ENCODE data around the gene FAM241B.

Gene FAM241B

GRCh38 chr10:69634759-69635425, 4.8 kb downstream of the FAM241B start:
- no peak for DNase-seq (ENCODE audit: low spot score)

GRCh38 chr10:69635428-69636272, 5.6 kb downstream of the FAM241B start:
- no peak for DNase-seq (ENCODE audit: low spot score)

- DNase-seq (ENCODE audit: low spot score) = no peak
Observed at GRCh38 chr10:69636273-69636575, 6.2 kb downstream of the FAM241B start.

GRCh38 chr10:69636626-69637605, 6.9 kb downstream of the FAM241B start:
- no peak for DNase-seq (ENCODE audit: low spot score)

GRCh38 chr10:69638642-69639041, 8.6 kb downstream of the FAM241B start:
- no peak for DNase-seq (ENCODE audit: low spot score)

GRCh38 chr10:69639291-69640195, 9.5 kb downstream of the FAM241B start:
- DNase-seq (ENCODE audit: low spot score) = peak; percentile 64

- no peak for DNase-seq (ENCODE audit: low spot score)
Observed at GRCh38 chr10:69640196-69640980, 10.3 kb downstream of the FAM241B start.

DNA sequence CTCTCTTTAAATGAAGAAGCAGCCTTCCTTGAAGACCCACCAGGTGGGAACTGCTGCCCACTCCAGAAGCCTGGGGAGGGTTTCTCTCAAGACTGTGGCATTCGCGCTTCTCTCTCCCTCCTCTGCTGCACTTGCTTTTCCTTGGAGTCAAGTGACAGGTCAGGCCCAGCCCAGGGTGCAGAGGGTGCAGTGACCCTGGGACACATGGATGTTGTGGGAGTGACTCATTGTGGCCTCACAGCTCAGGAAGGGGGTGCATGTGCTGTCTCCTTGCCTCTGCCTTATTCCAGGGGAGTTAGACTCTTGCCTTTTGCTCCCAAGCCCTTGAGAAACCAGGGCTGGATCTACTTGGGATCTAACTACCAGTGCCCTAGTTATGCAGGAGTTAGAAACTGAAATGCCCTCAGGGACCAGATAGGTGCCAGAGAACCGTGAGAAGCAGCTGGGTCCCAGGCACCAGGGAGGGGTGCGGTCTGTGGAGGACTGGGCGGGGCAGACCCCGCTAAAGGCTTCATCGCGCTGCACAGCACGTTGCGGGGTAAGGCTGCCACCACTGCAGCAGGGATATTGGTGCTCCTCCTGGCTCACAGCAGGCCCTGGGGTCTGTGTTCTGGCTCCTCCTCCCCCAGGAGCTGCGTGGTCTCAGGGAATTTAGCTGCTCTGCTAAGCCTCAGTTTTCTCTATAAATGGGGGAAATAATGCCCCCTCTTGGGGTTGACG, 11.4 kb downstream of the FAM241B start:
- DNase-seq (ENCODE audit: low spot score) = no peak

DNA sequence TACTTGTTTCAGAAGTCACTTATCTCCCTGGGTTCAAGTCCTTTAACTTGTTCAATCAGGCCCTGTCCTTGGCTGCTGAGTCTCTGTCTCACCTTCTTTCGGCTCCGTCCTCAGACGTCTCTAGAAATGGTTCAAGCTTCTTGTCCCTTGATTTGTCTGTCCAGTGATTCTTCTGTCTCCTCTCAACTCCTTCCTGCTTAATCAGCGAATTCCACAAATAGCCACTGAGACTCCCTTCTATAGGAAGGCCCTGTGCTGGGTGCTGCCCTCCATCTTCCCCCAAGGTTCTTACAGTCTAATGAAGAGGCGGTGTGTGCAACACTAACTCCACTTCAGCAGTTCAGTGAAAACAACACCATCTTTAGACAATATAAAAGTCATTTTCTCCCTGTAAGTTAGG, 12.7 kb downstream of the FAM241B start:
- DNase-seq (ENCODE audit: low spot score) = no peak

DNA sequence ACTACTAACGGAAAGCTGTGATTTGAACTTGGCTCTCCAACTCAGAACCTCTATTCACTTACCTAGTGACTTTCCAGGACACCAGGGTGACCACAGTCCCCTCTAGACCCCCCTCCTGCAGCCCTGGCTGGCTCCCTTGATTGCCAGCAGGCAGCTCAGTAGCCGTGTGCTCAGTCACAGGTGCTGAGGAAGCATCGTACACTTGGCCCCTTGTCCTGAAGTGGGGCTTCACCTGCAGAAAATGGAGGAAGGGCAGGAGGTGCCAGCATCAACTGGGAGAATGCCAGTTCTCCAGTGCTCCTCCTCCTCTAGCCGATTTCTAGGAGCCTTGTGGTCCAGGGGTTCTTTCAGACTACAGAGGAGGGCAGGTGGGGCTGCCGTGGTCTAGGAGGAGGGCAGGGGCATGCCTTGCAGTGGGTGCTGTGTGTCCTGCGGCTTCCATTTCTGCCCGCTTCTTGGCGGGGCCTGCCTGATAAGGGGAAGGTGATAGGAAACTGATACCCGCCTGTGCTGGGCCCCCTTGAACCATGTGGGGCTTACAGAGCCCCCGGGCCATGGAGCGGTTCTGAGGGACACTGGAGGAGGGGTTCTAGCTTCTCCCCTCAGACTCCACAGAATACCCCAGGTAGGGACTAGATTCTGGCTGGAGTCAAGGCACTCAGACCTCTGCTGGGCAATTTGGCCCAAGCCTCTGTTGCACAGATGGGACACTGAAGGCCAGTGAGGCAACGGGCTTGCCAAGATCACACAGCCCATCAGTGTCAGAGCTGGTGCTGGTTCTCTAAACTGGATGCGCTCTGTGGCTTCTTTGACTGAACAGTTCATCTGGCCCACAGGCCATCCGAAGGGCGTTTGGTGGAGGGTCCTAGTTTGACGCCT, 14.0 kb downstream of the FAM241B start:
- DNase-seq (ENCODE audit: low spot score) = no peak

- peak; percentile 55 for DNase-seq (ENCODE audit: low spot score)
Observed at GRCh38 chr10:69644658-69645295, 14.7 kb downstream of the FAM241B start.

DNA sequence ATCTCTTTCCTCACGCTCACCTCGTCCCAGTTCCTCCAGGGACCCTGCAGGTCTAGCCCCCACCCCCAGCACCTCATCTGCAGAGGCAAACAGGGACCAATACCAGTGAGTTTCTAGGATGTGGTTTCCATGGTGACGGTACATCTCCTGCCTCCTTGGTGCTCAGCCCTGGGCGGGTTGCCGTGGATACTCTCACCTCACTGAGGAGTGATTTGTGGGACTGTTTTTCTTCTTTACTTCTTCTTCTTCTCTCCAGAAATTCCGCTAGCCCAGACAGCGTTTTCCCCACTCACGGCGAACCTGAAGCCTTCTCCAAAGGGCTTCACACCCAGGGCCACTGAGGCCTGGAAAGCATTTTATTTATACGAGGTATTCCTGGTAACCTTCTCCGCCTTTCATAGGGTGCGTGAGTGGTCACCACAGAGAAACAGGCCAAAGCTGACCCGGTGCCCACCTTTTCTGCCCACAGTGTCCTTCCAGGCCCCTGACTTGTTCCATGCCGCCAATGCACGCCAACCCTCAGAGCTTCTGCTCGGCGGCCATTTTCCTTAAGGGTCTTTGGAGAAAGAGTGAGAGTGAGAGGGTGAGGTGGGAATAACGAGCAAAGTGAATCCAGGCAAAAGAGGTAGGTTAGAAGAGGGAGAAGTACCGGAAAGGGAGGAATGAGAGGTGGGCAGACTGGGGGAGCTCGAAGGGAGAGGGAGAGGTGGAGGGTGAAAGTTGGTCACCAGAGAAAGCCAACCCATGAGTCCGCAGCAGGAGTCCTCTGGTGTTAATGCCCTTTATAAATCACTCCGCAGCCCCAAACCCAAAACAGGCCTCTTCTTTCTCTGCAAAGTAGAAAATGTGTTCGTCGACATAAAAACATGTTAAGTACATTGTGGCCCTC, 15.5 kb downstream of the FAM241B start:
- no peak for DNase-seq (ENCODE audit: low spot score)

- DNase-seq (ENCODE audit: low spot score) = no peak
Observed at GRCh38 chr10:69646185-69647060, 16.4 kb downstream of the FAM241B start.

GRCh38 chr10:69647126-69647525, 17.1 kb downstream of the FAM241B start:
- no peak for DNase-seq (ENCODE audit: low spot score)

- DNase-seq (ENCODE audit: low spot score) = no peak
Observed at GRCh38 chr10:69647819-69648218, 17.8 kb downstream of the FAM241B start.

DNA sequence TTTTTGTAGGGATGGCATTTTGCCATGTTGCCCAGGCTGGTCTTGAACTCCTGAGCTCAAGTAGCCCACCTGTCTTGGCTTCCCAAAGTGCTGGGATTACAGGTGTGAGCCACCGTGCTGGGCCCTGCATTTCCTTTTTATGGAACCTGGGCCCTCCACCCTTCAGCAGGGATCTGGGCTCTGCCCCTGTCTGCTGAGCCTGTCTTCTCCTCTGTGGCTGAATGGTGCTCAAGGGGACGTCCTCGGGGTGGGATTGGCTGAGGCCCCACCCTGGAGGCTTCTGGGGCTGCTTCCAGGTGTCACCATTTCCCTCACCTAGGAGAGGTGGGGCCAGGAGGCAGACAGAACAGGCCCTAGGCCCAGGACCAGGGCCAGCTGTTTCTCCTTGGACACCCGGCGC, 18.4 kb downstream of the FAM241B start:
- DNase-seq (ENCODE audit: low spot score) = no peak
